GM18519 (cell line): ENCODE data around the gene SLC1A3.
A peak's percentile ranks its signal among the peaks of the same experiment; 100 is the strongest.

Experiments
- ATAC-seq: cut with Tn5 transposase; IDR thresholded peaks from one replicate; pipeline ENCODE4 v1.9.1; 2021; ENCODE audit warnings: mild to moderate bottlenecking, moderate library complexity; ENCODE audit not compliant: unreplicated experiment, low FRiP score

SLC1A3 gene

GRCh38 chr5:36708996-36709395 is 102.6 kb downstream of the SLC1A3 start:
- no peak for ATAC-seq

DNA sequence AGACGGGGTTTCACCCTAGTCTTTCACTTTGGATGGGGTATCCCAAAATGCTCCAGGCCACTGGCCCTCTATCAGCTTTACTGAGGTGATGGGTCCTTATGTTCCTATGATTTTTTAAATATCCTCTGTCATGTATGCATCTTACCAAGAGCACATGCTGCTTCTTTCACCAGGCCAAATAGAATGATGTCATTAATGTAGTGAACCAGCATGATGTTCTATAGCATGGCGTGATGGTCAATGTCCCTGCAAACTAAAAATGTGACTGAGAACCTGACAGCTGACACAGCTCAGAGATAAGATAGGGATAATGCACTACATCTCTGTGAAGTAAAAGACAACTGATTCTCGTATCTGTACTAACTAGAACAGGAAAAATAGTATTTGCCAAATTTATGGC is 103.6 kb downstream of the SLC1A3 start:
- no peak for ATAC-seq

GRCh38 chr5:36712706-36713105 is 106.3 kb downstream of the SLC1A3 start:
- no peak for ATAC-seq

GRCh38 chr5:36713541-36713940 is 107.1 kb downstream of the SLC1A3 start:
- no peak for ATAC-seq

DNA sequence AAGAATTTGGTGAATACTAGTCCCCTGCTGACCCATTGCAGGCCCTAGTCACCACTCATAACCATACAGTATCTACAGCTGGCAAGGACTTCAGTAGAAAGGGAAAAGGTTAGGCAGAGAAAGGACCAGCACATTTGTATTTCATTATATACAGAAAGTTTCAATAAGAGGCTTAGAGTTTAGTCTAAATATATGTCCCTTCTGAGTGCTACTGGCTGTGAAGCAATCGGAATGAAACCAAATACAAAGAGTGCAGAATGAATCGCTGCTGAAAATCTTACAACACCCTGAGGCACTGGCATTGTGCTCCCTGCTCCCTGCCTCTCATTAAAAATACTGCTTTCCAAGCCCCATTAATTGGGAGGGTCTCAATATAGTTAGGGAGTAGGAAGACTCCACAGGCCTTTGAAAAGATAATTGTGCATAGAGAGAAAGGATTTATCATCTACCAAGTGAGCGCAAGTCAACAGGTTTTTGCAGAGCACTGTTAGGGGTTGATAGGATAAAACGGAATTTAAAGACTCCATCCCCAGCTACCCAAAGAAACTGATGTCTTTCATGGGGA is 110.8 kb downstream of the SLC1A3 start:
- ATAC-seq = no peak

DNA sequence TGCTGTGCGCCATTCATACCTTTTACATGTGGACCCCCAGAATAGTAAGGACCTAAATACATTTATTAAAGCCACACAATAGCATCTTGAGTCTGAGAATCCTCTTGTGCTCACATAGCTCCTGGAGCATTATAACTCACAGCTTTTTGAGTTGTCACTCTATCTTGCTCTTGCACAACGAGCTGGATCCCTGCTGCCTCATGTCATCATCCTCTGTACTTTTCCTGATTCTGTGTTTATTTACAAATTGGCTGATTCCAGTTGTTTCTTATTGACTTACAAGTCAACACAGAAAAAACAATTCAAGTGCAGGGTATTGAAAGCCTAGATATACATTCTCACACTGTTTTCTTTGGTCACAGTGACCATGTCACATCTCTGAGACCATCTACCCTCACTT is 112.9 kb downstream of the SLC1A3 start:
- no peak for ATAC-seq

GRCh38 chr5:36720688-36721087 is 114.3 kb downstream of the SLC1A3 start:
- ATAC-seq = peak; percentile 24

DNA sequence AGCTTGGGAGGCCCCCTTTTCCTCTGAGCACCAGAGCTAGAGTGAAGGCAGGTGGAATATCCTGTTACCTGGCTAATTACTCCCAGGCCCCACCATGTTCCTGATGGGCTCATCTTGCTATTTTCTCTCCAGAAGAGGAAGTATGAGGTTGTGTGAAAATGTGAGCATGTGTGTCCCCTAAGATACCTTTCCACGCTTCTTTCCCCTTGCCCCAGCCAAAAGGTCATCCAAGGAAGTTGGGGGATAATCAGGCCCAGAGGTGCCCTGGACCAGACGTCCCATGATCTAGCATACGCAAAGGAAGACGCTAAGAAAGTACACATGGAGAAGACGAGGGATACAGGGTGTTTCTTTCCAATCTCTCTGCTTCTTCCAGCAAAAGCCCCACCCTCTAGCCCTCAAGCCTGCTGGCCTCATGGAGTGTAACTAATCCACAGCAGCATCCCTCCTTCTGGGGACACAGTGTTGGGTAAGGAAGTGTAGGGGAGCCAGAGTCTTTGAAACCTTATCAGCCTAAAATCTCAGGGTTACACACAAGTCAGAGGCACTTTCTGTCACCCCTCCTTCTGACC is 115.3 kb downstream of the SLC1A3 start:
- ATAC-seq = no peak

DNA sequence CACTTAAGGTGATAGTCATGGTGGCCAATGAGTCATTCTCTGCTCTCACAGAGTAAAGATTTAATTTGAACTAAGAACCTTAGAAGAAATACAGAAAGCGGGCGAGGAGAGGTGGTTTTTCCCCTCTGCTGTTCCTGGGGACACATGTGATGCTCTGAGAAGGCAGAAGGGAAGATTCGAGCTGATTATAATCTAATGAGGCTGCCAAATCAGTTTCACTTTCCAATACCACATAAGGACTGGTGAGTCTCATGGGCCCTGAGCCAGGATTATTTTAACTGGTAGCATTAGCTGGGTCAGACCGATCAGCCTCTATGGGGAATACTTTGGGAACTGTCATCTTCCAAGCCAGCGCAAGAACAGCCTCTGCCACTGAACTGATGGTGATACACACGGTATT is 116.5 kb downstream of the SLC1A3 start:
- no peak for ATAC-seq

DNA sequence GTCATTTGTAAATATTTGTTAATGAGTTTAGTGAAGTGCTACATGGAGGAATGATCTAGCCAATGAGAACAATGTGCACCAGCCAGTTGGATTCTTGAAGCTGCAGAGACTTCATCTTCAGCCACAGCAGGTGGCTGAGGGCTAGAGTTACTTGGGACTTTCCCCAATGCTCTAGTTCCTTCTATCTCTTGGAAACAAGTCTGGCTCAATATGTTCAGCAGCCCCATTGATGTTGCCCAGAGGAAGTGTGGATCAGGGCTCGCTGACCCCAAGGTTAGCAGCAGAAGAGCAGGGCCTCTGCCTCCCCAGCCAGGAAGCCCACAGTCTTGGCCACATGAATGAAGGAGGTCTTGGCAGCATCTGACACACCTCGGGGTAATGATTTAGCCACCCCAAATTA is 117.5 kb downstream of the SLC1A3 start:
- peak; percentile 31 for ATAC-seq

- peak; percentile 62 for ATAC-seq
Measured at GRCh38 chr5:36724467-36725332, 118.3 kb downstream of the SLC1A3 start.

DNA sequence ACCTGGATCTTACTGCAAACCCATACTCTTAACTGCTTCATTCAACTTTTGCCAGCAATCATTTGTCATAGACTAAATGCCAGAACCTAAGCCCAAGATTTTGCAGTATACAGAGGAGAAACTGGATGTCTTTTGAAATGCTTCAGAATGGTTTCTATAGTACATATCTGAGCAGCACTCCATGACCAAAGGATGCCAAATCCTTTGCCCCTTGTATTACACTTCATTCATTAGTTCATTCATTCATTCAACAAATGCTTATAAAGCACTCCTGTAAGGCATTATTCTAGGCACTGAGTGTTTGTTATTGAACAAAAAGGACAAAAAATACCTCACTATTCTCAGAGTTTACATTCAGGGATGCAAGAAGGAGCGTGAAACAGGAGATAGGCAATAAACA is 119.9 kb downstream of the SLC1A3 start:
- no peak for ATAC-seq

GRCh38 chr5:36726767-36727166 is 120.4 kb downstream of the SLC1A3 start:
- no peak for ATAC-seq

DNA sequence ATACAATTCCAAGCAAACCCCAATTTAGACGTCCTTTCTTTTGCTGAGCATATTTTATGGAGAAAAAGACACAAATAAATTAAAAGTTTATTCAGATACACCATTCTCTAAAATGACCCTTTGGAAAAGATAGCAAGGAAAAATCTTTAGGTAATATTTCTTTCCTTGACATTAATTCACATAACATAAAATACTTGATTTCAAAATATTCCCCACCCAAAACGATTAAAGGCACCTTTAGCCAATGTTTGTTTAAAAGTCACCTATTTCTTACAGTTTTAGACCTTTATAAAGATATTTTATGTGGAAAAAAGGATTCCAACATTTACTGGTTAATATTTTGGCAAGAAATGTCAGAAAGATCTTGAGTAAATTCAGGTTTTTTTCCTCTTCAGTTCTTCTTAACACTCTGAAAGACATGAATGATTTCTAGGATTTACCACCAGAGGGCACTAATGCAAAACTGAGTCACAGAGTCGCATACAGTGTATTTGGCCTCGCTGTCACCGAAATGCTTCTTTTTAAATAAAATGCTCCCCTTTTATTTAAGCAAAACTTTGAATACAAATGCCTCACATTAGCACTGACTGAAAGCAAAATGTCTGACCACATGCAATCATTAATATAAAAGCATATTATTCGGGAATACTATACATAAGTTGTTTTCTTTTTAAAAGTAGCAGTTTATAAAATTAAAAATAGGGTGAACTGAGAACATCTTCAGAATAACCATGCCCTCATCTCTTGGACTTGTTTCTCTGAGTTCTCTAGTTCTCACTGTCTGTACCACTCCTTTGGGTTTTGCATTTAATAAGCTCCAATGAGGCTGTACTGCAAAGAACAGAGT is 122.5 kb downstream of the SLC1A3 start:
- no peak for ATAC-seq

DNA sequence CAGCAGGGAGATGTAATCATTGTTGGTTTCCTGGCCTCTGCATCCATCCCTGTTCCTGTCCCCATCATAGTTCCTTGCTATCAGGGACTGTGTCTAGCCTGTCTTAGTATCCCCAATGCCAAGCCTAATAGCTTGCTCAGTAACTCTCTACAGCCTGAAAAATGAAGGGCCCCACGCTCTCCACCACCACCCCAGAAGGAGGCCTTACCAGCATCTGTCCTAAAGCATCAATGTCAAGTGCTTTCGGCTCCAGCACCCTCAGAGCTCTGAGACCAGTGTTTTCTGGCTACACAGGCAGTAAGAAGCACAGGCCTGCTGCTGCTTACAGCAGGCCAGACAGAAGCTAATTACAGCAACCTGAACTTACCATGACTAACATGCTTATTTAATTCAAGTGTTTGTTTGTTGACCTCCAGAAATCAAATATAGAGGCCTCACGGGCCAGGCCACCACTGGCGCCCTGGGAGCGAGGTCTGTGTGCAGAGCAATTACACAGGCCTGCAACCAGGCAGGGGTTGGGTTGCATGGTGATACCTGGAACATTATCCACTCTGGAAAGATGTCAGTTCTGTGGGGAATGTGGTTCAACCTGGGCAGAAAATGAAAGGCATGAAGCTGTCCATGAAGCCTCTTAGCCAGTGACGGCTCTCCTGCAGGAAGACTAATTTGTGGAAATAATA is 124.3 kb downstream of the SLC1A3 start:
- ATAC-seq = no peak

- no peak for ATAC-seq
Measured at GRCh38 chr5:36733183-36733582, 126.8 kb downstream of the SLC1A3 start.

DNA sequence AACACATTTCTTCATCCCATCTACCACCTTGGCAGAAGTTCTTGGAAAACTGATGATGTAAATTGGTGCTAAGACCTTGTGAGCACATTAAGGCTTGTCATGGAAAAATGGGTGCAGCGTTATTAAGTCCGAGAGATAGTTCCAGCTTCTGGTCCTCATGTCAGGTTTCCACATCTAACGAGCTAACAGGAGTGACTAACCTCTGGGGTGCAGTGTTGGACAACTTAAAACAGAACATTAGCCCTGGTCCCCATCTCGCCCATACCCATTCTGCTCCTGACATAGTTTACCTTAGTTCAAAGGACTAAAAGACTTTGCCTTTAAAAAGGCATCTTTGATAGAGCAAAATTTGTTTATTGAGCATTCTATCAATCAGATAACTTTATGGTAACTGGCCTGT is 128.0 kb downstream of the SLC1A3 start:
- no peak for ATAC-seq

DNA sequence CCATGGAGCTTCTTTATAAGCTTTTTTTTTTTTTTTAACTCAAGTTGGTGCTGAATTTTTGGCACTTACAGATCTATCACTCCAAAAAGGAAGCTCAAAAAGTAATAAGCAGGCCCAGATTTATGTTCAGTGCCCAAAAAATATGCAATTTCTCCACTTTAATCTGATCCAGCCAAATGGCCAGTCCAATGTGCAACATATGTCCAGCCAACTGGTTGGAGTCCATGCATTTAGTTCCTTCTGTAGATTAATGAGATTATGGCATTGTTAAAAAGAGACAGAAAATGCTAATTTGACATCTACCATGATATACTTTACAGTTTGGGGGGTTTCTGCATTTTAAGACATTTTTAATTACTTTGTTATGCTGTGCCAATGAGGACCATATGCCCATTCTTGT is 129.5 kb downstream of the SLC1A3 start:
- no peak for ATAC-seq
